WTC11 (cell line): ENCODE data around the gene CDC6. TPM values are rescaled to one million over a fixed set of nuclear protein-coding genes. Genes with fewer than 3 reads are reported as not detected.

Source experiments
- ATAC-seq: fragments of 200-7000 bp; cut with Tn5 transposase; 2 replicates; pipeline ENCODE4 v1.10.0; 2021; ENCODE audit warnings: mild to moderate bottlenecking, moderate library complexity
- CTCF ChIA-PET: fragments of 300-600 bp; sonication (Branson Sonifier 250); formaldehyde crosslinking; loops from one replicate; lab custom pipeline; 2021; ENCODE audit warnings: antibody characterized with exemption; lab: Charles Lee
- POLR2A ChIA-PET: fragments of 350-600 bp; sonication (Branson Sonifier 250); formaldehyde crosslinking; loops from one replicate; lab custom pipeline; 2021; ENCODE audit warnings: antibody characterized with exemption; lab: Charles Lee
- DNase-seq: peaks from one replicate; pipeline ENCODE4 v3.0.0; 2021; ENCODE audit warnings: low spot score
- H3K27ac Mint-ChIP-seq: 2 replicates; pipeline ENCODE4 v1.8.0; 2021; ENCODE audit warnings: mixed read lengths
- H3K27me3 Mint-ChIP-seq: 2 replicates; pipeline ENCODE4 v1.8.0; 2021; ENCODE audit warnings: low read depth, mild to moderate bottlenecking, moderate library complexity, mixed read lengths
- H3K36me3 Mint-ChIP-seq: 2 replicates; pipeline ENCODE4 v1.8.0; 2021; ENCODE audit warnings: mixed read lengths
- H3K4me1 Mint-ChIP-seq: 2 replicates; pipeline ENCODE4 v1.8.0; 2022; ENCODE audit warnings: mixed read lengths
- H3K4me3 Mint-ChIP-seq: 2 replicates; pipeline ENCODE4 v1.8.0; 2021; ENCODE audit warnings: mild to moderate bottlenecking, moderate library complexity, mixed read lengths
- H3K9me3 Mint-ChIP-seq: 2 replicates; pipeline ENCODE4 v1.8.0; 2021; ENCODE audit warnings: mixed read lengths
- AR ChIP-seq: fragments of 250-450 bp; sonication (Bioruptor Pico); IDR thresholded peaks from 2 replicates; pipeline ENCODE4 v1.9.0; 2021; ENCODE audit warnings: mild to moderate bottlenecking
- ATF1 ChIP-seq: sonication (generic); formaldehyde crosslinking; IDR thresholded peaks from 2 replicates; pipeline ENCODE4 v1.8.1; 2023; ENCODE audit warnings: mild to moderate bottlenecking, moderate library complexity, missing genetic modification reagents
- CREM ChIP-seq: sonication (generic); formaldehyde crosslinking; IDR thresholded peaks from 2 replicates; pipeline ENCODE4 v1.8.1; 2022; ENCODE audit warnings: mild to moderate bottlenecking, missing genetic modification reagents, moderate library complexity
- ELF4 ChIP-seq: sonication (generic); formaldehyde crosslinking; IDR thresholded peaks from 2 replicates; pipeline ENCODE4 v1.8.1; 2022; ENCODE audit warnings: low read depth, mild to moderate bottlenecking, moderate library complexity, missing genetic modification reagents
- GRHL2 ChIP-seq: fragments of 250-450 bp; sonication (Bioruptor Pico); IDR thresholded peaks from 2 replicates; pipeline ENCODE4 v1.8.0; 2022; ENCODE audit warnings: mild to moderate bottlenecking, moderate library complexity; ENCODE audit not compliant: insufficient replicate concordance, severe bottlenecking
- GTF2I ChIP-seq: fragments of 250-450 bp; sonication (Bioruptor Pico); conservative IDR thresholded peaks from 2 replicates; pipeline ENCODE4 v1.4.0; 2021; ENCODE audit warnings: mild to moderate bottlenecking
- IRF1 ChIP-seq: sonication (generic); formaldehyde crosslinking; IDR thresholded peaks from 2 replicates; pipeline ENCODE4 v1.8.0; 2023; ENCODE audit warnings: missing genetic modification reagents
- MYBL2 ChIP-seq: sonication (generic); formaldehyde crosslinking; IDR thresholded peaks from 2 replicates; pipeline ENCODE4 v1.8.1; 2023; ENCODE audit warnings: mild to moderate bottlenecking, moderate library complexity, missing genetic modification reagents
- RORB ChIP-seq: fragments of 250-450 bp; sonication (Bioruptor Pico); IDR thresholded peaks from 2 replicates; pipeline ENCODE4 v1.9.0; 2021; ENCODE audit warnings: mild to moderate bottlenecking
- STAT6 ChIP-seq: sonication (generic); formaldehyde crosslinking; conservative IDR thresholded peaks from 2 replicates; pipeline ENCODE4 v1.8.1; 2023; ENCODE audit warnings: mild to moderate bottlenecking, low read depth, missing genetic modification reagents, moderate library complexity
- TEAD4 ChIP-seq: sonication (generic); formaldehyde crosslinking; IDR thresholded peaks from 2 replicates; pipeline ENCODE4 v1.8.0; 2022; ENCODE audit warnings: mild to moderate bottlenecking, missing genetic modification reagents
- USF1 ChIP-seq: sonication (generic); formaldehyde crosslinking; IDR thresholded peaks from 2 replicates; pipeline ENCODE4 v1.8.0; 2022; ENCODE audit warnings: mild to moderate bottlenecking, missing genetic modification reagents
- USF2 ChIP-seq: sonication (generic); formaldehyde crosslinking; IDR thresholded peaks from 2 replicates; pipeline ENCODE4 v1.8.1; 2023; ENCODE audit warnings: mild to moderate bottlenecking, missing genetic modification reagents, moderate library complexity
- ZBTB43 ChIP-seq: sonication (generic); formaldehyde crosslinking; IDR thresholded peaks from 2 replicates; pipeline ENCODE4 v1.8.1; 2023; ENCODE audit warnings: mild to moderate bottlenecking, missing genetic modification reagents
- ZMAT4 ChIP-seq: fragments of 250-450 bp; sonication (Bioruptor Pico); IDR thresholded peaks from 2 replicates; pipeline ENCODE4 v1.9.0; 2021; ENCODE audit warnings: mild to moderate bottlenecking
- ZNF121 ChIP-seq: sonication (generic); formaldehyde crosslinking; IDR thresholded peaks from 2 replicates; pipeline ENCODE4 v1.8.0; 2023; ENCODE audit warnings: missing genetic modification reagents
- ZNF232 ChIP-seq: sonication (generic); formaldehyde crosslinking; IDR thresholded peaks from 2 replicates; pipeline ENCODE4 v1.8.0; 2022; ENCODE audit warnings: mild to moderate bottlenecking, missing genetic modification reagents
- ZNF263 ChIP-seq: sonication (generic); formaldehyde crosslinking; IDR thresholded peaks from 2 replicates; pipeline ENCODE4 v1.8.1; 2022; ENCODE audit warnings: low read depth, mild to moderate bottlenecking, moderate library complexity, missing genetic modification reagents
- total RNA-seq: library from RNA; stranded (reverse); gene quantifications from 3 replicates; pipeline ENCODE4 v1.2.3, GENCODE V29; 2021

CDC6 gene
- total RNA-seq, 1 experiment from 2014 or later, result 125 TPM

- TF ChIP-seq STAT6 (CRISPR knock-in tag) (no peak), TEAD4 (CRISPR knock-in tag) (no peak), AR (CRISPR knock-in tag) (no peak), MYBL2 (CRISPR knock-in tag) (no peak), IRF1 (no peak), ZNF121 (CRISPR knock-in tag) (no peak), ZMAT4 (CRISPR knock-in tag) (no peak), ZNF232 (no peak), CREM (CRISPR knock-in tag) (no peak), RORB (no peak)
Measured at GRCh38 chr17:40321961-40322357, 34.3 kb downstream of the CDC6 start (continued).

GRCh38 chr17:40322358-40323315 lies 35.0 kb downstream of the CDC6 start:
- POLR2A ChIA-PET, result interaction anchor here (0.6 kb wide), 2 partner anchors 29 to 33 kb away, joined by 3 read pairs; no protein-coding TSS in a partner anchor
- peaks cover 52% of the 10 kb centered on the region for H3K4me1 Mint-ChIP-seq
- H3K36me3 Mint-ChIP-seq, result no peaks in the 10 kb centered on the region
- CTCF ChIA-PET, result interaction anchor here (3.4 kb wide), 1 partner anchor 32 kb away, joined by 15 read pairs; no protein-coding TSS in a partner anchor
- peaks cover 8% of the 10 kb centered on the region for H3K27me3 Mint-ChIP-seq
- no peak for ATAC-seq
- no peak overlapping the region for H3K27ac Mint-ChIP-seq
- no peak for TF ChIP-seq GRHL2 (CRISPR knock-in tag)
- no peak for TF ChIP-seq ELF4
- TF ChIP-seq ATF1, result no peak
- no peak for TF ChIP-seq ZBTB43 (CRISPR knock-in tag)
- TF ChIP-seq USF1 (CRISPR knock-in tag), result peak; percentile 77
- TF ChIP-seq CREM (CRISPR knock-in tag), result no peak
- peak; percentile 83 for TF ChIP-seq USF2 (CRISPR knock-in tag)
- no peak for TF ChIP-seq GTF2I
- no peak for TF ChIP-seq ZNF263 (CRISPR knock-in tag)
- no peak for DNase-seq
- no peak overlapping the region for H3K4me3 Mint-ChIP-seq
- no peaks in the 10 kb centered on the region for H3K9me3 Mint-ChIP-seq
